Heart right ventricle (tissue), 16 donors: ENCODE data around the gene PCBD1. TPM values are rescaled to one million over a fixed set of nuclear protein-coding genes. Genes with fewer than 3 reads are reported as not detected.

Experiments used
- ATAC-seq, 8 donors: fragments of 200-7000 bp; cut with Tn5 transposase; one replicate each; pipeline ENCODE4 v1.9.1; 2020; ENCODE audit warnings: mild to moderate bottlenecking in 8 of 8, moderate library complexity in 8 of 8, moderate number of reproducible peaks in 1 of 8
- DNase-seq, 2 donors: peaks; one replicate each; pipeline ENCODE4 v3.0.0-alpha.2; 2020
- H3K27ac ChIP-seq, 10 donors: fragments of 200-600 bp; sonication (generic) in 2 of 10; one replicate each; pipeline versions ENCODE4 v1.5.0 to v1.8.0; 2020 to 2022; ENCODE audit warnings: mild to moderate bottlenecking in 3 of 10
- H3K27me3 ChIP-seq, 7 donors: fragments of 200-600 bp; one replicate each; pipeline ENCODE4 v1.8.0; 2021 to 2022; ENCODE audit warnings: mild to moderate bottlenecking in 2 of 7
- H3K36me3 ChIP-seq, 9 donors: fragments of 200-600 bp; sonication (generic) in 1 of 9; one replicate each; pipeline versions ENCODE4 v1.5.0 to v1.8.0; 2020 to 2022; ENCODE audit warnings: mild to moderate bottlenecking in 2 of 9
- H3K4me1 ChIP-seq, 9 donors: fragments of 200-600 bp; sonication (generic) in 1 of 9; one replicate each; pipeline versions ENCODE4 v1.5.0 to v1.8.0; 2020 to 2022; ENCODE audit warnings: mild to moderate bottlenecking in 4 of 9
- H3K4me3 ChIP-seq, 10 donors: fragments of 200-600 bp; sonication (generic) in 2 of 10; one replicate each; pipeline versions ENCODE4 v1.5.0 to v1.8.0; 2020 to 2022; ENCODE audit warnings: mild to moderate bottlenecking in 7 of 10, moderate library complexity in 2 of 10
- H3K9me3 ChIP-seq, 11 donors: fragments of 200-600 bp in 10 of 11; sonication (generic) in 2 of 11; one replicate each; pipeline versions ENCODE4 v1.5.0 to v1.8.0; 2013 to 2022; ENCODE audit warnings: mild to moderate bottlenecking in 2 of 11, control low read depth in 1 of 11, moderate library complexity in 1 of 11
- CTCF ChIP-seq, 9 donors: fragments of 200-600 bp; sonication (generic) in 2 of 9; IDR thresholded peaks; one replicate each; pipeline versions ENCODE4 v1.5.0 to v1.8.0; 2021 to 2022; ENCODE audit warnings: antibody characterized with exemption in 9 of 9, mild to moderate bottlenecking in 5 of 9, moderate library complexity in 1 of 9
- WGBS, 2 donors: extraction: QIAGEN DNeasy Blood & Tissue Kit; methylation state at CpG; one replicate each; pipeline ENCODE4 v1.1.7; 2013; ENCODE audit warnings: inconsistent platforms in 1 of 2; 5-methylcytosine and 5-hydroxymethylcytosine counted together
- intact Hi-C, 10 donors: fragments of 100-400 bp; cut with DNase I; formaldehyde crosslinking; loops; one replicate each; pipeline versions ENCODE4 v1.11.1 to v1.14.2; 2022
- polyA plus RNA-seq, 2 donors: library from polyadenylated mRNA; stranded (reverse); fragments of 200-250 nt; gene quantifications; one replicate each; pipeline ENCODE4 v1.2.3, GENCODE V29; 2013
- total RNA-seq, 10 donors: library from RNA; stranded (reverse); fragmentation: NEBNext Ultra II Directional in 3 of 10; extraction: Animal tissue kit (Norgen Biotek cat#: 25700) in 3 of 10; gene quantifications; one replicate each; pipeline versions ENCODE4 v1.2.1 to v1.2.4, GENCODE V29; 2021 to 2023
- donor health status: Arrhythmogenic right ventricular cardiomyopathy.
- donor health status: ischemic (EF 13 %, LVEDD 7.1; RV severe dilation, severe dysfunction).
- donor health status: healthy with polysubstance abuse.
- donor health status: DM: no; HTN: yes; CAD: no.
- donor health status: DM: no; HTN: no; CAD: no.
- donor health status: ischemic (EF 25% LVEDD 6.9; RV normal size, moderate dysfunction).
- donor health status: ischemic (EF 25% LVEDD 5.7; RV mildly dilated, moderate dysfunction).
- donor health status: healthy.
- donor health status: DM: yes; HTN: yes; CAD: no.
- donor health status: Ischemic cardiomyopathy.
- donor health status: ischemic (EF 35%, LVEDD 5.7; RV mildly dilated, moderate dysfunction).
- donor health status: nonischemic (EF 11% LVEDD 7.7; RV severe dilation, severe dysfunction).
- donor health status: DM: yes; HTN: yes; CAD: no.
- donor health status: PGD.
- donor health status: ischemic (EF 29% LVEDD 5.4; RV normal size, mild dysfunction).
- donor health status: nonischemic (EF 23%, LVEDD 6.1; RV moderate dilation, normal function).

PCBD1 gene
- total and polyA plus RNA-seq, 12 donors = 116 to 179 (median 141) TPM

GRCh38 chr10:70935631-70936030 lies 47.3 kb upstream of the PCBD1 start:
- DNase-seq (no peak), ATAC-seq (peak in 1 of 8 donors; percentile 59)
- no peak for TF ChIP-seq CTCF (IDR thresholded peaks at IDR 0.05)
- Histone ChIP-seq H3K27ac (no peak overlapping the region), H3K36me3 (no peaks in the 10 kb centered on the region), H3K9me3 (no peaks in the 10 kb centered on the region), H3K4me1 (peaks cover 0 to 28% (median 15%) of the 10 kb centered on the region in 9 donors), H3K4me3 (no peak overlapping the region), H3K27me3 (peaks cover 0 to 12% (median 0%) of the 10 kb centered on the region in 7 donors)
- intact Hi-C loops = loop anchor here in 1 of 10 donors (5.0 to 10.0 kb wide), 2 partner anchors 119 to 1897 kb away; no protein-coding TSS in a partner anchor
- WGBS, 2 donors = 67 to 68% methylated on average over 10 of the region's 10 CpGs

GRCh38 chr10:70935125-70935625 lies 46.8 kb upstream of the PCBD1 start:
- H3K27me3 ChIP-seq = peaks cover 0 to 12% (median 0%) of the 10 kb centered on the region in 7 donors
- H3K4me3 ChIP-seq = no peak overlapping the region
- no peaks in the 10 kb centered on the region for H3K36me3 ChIP-seq
- 94 to 95% methylated on average over 11 of the region's 11 CpGs for WGBS, 2 donors
- peaks cover 0 to 23% (median 10%) of the 10 kb centered on the region in 9 donors for H3K4me1 ChIP-seq
- ATAC-seq = no peak
- no peak for TF ChIP-seq CTCF (IDR thresholded peaks at IDR 0.05)
- H3K27ac ChIP-seq = no peak overlapping the region
- intact Hi-C loops = loop anchor here in 1 of 10 donors (5.0 to 10.0 kb wide), 2 partner anchors 120 to 1897 kb away; no protein-coding TSS in a partner anchor
- no peak for DNase-seq
- no peaks in the 10 kb centered on the region for H3K9me3 ChIP-seq

- H3K27me3 ChIP-seq = peaks cover 0 to 12% (median 0%) of the 10 kb centered on the region in 7 donors
- TF ChIP-seq CTCF (IDR thresholded peaks at IDR 0.05) = no peak
- DNase-seq (no peak), ATAC-seq (no peak)
- peaks cover 0 to 18% (median 6%) of the 10 kb centered on the region in 9 donors for H3K4me1 ChIP-seq
- intact Hi-C loops = loop anchor here in 1 of 10 donors (5.0 to 10.0 kb wide), 2 partner anchors 120 to 1898 kb away; no protein-coding TSS in a partner anchor
- WGBS, 2 donors = 84 to 100% methylated on average over 1 of the region's 1 CpG
- H3K4me3 ChIP-seq = no peak overlapping the region
- no peak overlapping the region for H3K27ac ChIP-seq
- H3K9me3 ChIP-seq = no peaks in the 10 kb centered on the region
- H3K36me3 ChIP-seq = no peaks in the 10 kb centered on the region
These were observed 46.3 kb upstream of the PCBD1 start for GRCh38 chr10:70934701-70935100.

- ATAC-seq = peak in 1 of 8 donors; percentile 9
- DNase-seq = no peak
These were observed 44.2 kb upstream of the PCBD1 start for GRCh38 chr10:70932392-70933196.

More at GRCh38 chr10:70932392-70933196, 44.2 kb upstream of the PCBD1 start:
- no peaks in the 10 kb centered on the region for H3K36me3 ChIP-seq
- no peaks in the 10 kb centered on the region for H3K9me3 ChIP-seq
- no peak for TF ChIP-seq CTCF (IDR thresholded peaks at IDR 0.05)
- H3K27me3 ChIP-seq = peaks cover 0 to 12% (median 0%) of the 10 kb centered on the region in 7 donors
- 42 to 62% methylated on average over 9 of the region's 9 CpGs for WGBS, 2 donors
- H3K27ac ChIP-seq = no peak overlapping the region
- intact Hi-C loops = loop anchor here in 1 of 10 donors (10.0 kb wide), 1 partner anchor 122 kb away; no protein-coding TSS in a partner anchor
- H3K4me3 ChIP-seq = no peak overlapping the region
- H3K4me1 ChIP-seq = peaks cover 0 to 12% (median 4%) of the 10 kb centered on the region in 9 donors
